GM20000 (cell line): ENCODE measurements around the gene GTF2F1.

Source experiments
- DNase-seq: peaks from one replicate; pipeline ENCODE4 v3.0.0; 2012; ENCODE audit warnings: low spot score
- CTCF ChIP-seq: IDR thresholded peaks from 2 replicates; pipeline ENCODE4 v1.5.1; 2012; ENCODE audit warnings: mild to moderate bottlenecking, control low read depth; ENCODE audit errors: extremely low read depth, missing control alignments

The GTF2F1 gene

GRCh38 chr19:6392221-6393073 lies 517 bp downstream of the GTF2F1 start:
- no peak for DNase-seq
- no peak for TF ChIP-seq CTCF

GRCh38 chr19:6387372-6387771 lies 5.6 kb downstream of the GTF2F1 start:
- TF ChIP-seq CTCF, result no peak
- DNase-seq, result no peak

- no peak for DNase-seq
- no peak for TF ChIP-seq CTCF
Measured at GRCh38 chr19:6384381-6384780, 8.6 kb downstream of the GTF2F1 start.

- no peak for TF ChIP-seq CTCF
- DNase-seq, result no peak
Measured at GRCh38 chr19:6383188-6383587, 9.8 kb downstream of the GTF2F1 start.

- DNase-seq, result no peak
- TF ChIP-seq CTCF, result no peak
Measured at GRCh38 chr19:6381030-6381750, 11.8 kb downstream of the GTF2F1 start.

GRCh38 chr19:6379744-6380143 lies 13.2 kb downstream of the GTF2F1 start:
- no peak for DNase-seq
- no peak for TF ChIP-seq CTCF

- no peak for TF ChIP-seq CTCF
Measured at GRCh38 chr19:6378486-6378885, 14.5 kb downstream of the GTF2F1 start.

More at GRCh38 chr19:6378486-6378885, 14.5 kb downstream of the GTF2F1 start:
- DNase-seq, result no peak
